CD14-positive monocyte (primary cell): ENCODE data around the gene GPR75. TPM values are rescaled to one million over a fixed set of nuclear protein-coding genes. Genes with fewer than 3 reads are reported as not detected.

ENCODE experiments used
- DNase-seq, 3 donors: peaks; one replicate each; pipeline ENCODE4 v3.0.0-alpha.2; 2011 to 2022
- H2AFZ ChIP-seq: 2 replicates; pipeline ENCODE4 v1.6.0; 2012; ENCODE audit warnings: mild to moderate bottlenecking, low read depth, low read length, inconsistent platforms; ENCODE audit not compliant: insufficient read depth, poor library complexity, severe bottlenecking
- H3K27ac ChIP-seq, 2 donors: 1 replicate in 1 of 2; 2 replicates in 1 of 2; pipeline ENCODE4 v1.5.1; 2012 to 2013; ENCODE audit warnings: low read length in 2 of 2, control low read depth in 1 of 2, inconsistent platforms in 1 of 2, low read depth in 1 of 2, mild to moderate bottlenecking in 1 of 2
- H3K27me3 ChIP-seq, 2 donors: one replicate each; pipeline versions ENCODE4 v1.6.0 to v1.6.1; 2011 to 2013; ENCODE audit warnings: low read length in 2 of 2; ENCODE audit not compliant: control insufficient read depth in 2 of 2, insufficient read depth in 2 of 2
- H3K36me3 ChIP-seq, 2 donors: replicated peaks in 1 of 2; 1 replicate in 1 of 2; 2 replicates in 1 of 2; pipeline versions ENCODE4 v1.5.1 to v1.6.1; 2012 to 2013; ENCODE audit warnings: low read length in 2 of 2, control low read depth in 1 of 2, inconsistent platforms in 1 of 2, mild to moderate bottlenecking in 1 of 2; ENCODE audit not compliant: insufficient read depth in 2 of 2, control insufficient read depth in 1 of 2
- H3K4me1 ChIP-seq, 2 donors: 1 replicate in 1 of 2; 2 replicates in 1 of 2; pipeline versions ENCODE4 v1.5.1 to v1.6.1; 2012 to 2013; ENCODE audit warnings: low read length in 2 of 2, control low read depth in 1 of 2, inconsistent platforms in 1 of 2, mild to moderate bottlenecking in 1 of 2, moderate library complexity in 1 of 2; ENCODE audit not compliant: insufficient read depth in 2 of 2, control insufficient read depth in 1 of 2
- H3K4me2 ChIP-seq: replicated peaks from 2 replicates; pipeline ENCODE3; 2012; ENCODE audit warnings: low read length, moderate library complexity, mild to moderate bottlenecking; ENCODE audit not compliant: poor library complexity, severe bottlenecking; ENCODE audit errors: extremely low read depth
- H3K4me3 ChIP-seq, 3 experiments: fragments of 200-600 bp in 1 of 3; sonication (generic) in 1 of 3; replicated peaks in 1 of 3; 1 replicate in 2 of 3; 2 replicates in 1 of 3; pipeline ENCODE4 v1.5.1; 2011 to 2013; ENCODE audit warnings: low read length in 3 of 3, mild to moderate bottlenecking in 3 of 3, control low read depth in 2 of 3, low read depth in 2 of 3, inconsistent platforms in 1 of 3, moderate library complexity in 1 of 3
- H3K79me2 ChIP-seq: 2 replicates; pipeline ENCODE4 v1.6.0; 2012; ENCODE audit warnings: mild to moderate bottlenecking, control low read depth, inconsistent platforms, low read length, moderate library complexity; ENCODE audit not compliant: insufficient read depth
- H3K9ac ChIP-seq: 2 replicates; pipeline ENCODE4 v1.6.0; 2017; ENCODE audit warnings: low read length, mild to moderate bottlenecking; ENCODE audit not compliant: insufficient read depth, poor library complexity, severe bottlenecking
- H3K9me3 ChIP-seq, 2 donors: replicated peaks in 1 of 2; 1 replicate in 1 of 2; 2 replicates in 1 of 2; pipeline versions ENCODE4 v1.5.1 to v1.6.1; 2012 to 2013; ENCODE audit warnings: low read length in 2 of 2, control low read depth in 1 of 2; ENCODE audit not compliant: control insufficient read depth in 1 of 2, insufficient read depth in 1 of 2
- H4K20me1 ChIP-seq: 2 replicates; pipeline ENCODE4 v1.6.0; 2012; ENCODE audit warnings: mild to moderate bottlenecking, low read length, control low read depth, moderate library complexity; ENCODE audit not compliant: insufficient read depth
- H3K27ac Mint-ChIP-seq, 7 donors: one replicate each; pipeline ENCODE4 v1.8.0; 2020; ENCODE audit warnings: mild to moderate bottlenecking in 7 of 7, mixed read lengths in 7 of 7, moderate library complexity in 6 of 7, inconsistent platforms in 2 of 7
- H3K27me3 Mint-ChIP-seq, 3 donors: one replicate each; pipeline ENCODE4 v1.8.0; 2021 to 2022; ENCODE audit warnings: low read depth in 3 of 3, mild to moderate bottlenecking in 3 of 3, mixed read lengths in 3 of 3, moderate library complexity in 3 of 3, inconsistent platforms in 1 of 3
- H3K36me3 Mint-ChIP-seq, 2 donors: one replicate each; pipeline ENCODE4 v1.8.0; 2020; ENCODE audit warnings: mixed read lengths in 2 of 2, inconsistent platforms in 1 of 2, mild to moderate bottlenecking in 1 of 2
- H3K4me1 Mint-ChIP-seq: one replicate; pipeline ENCODE4 v1.8.0; 2020; ENCODE audit warnings: mild to moderate bottlenecking, mixed read lengths
- H3K4me3 Mint-ChIP-seq, 2 donors: one replicate each; pipeline ENCODE4 v1.8.0; 2020; ENCODE audit warnings: mild to moderate bottlenecking in 2 of 2, mixed read lengths in 2 of 2, moderate library complexity in 1 of 2
- H3K9me3 Mint-ChIP-seq, 7 donors: one replicate each; pipeline ENCODE4 v1.8.0; 2020 to 2022; ENCODE audit warnings: mixed read lengths in 7 of 7, mild to moderate bottlenecking in 6 of 7, moderate library complexity in 6 of 7, inconsistent platforms in 2 of 7
- CTCF ChIP-seq: fragments of 200-600 bp; IDR thresholded peaks from one replicate; pipeline ENCODE4 v1.8.0; 2022; ENCODE audit warnings: antibody characterized with exemption, mild to moderate bottlenecking
- WGBS: methylation state at CpG from one replicate; pipeline ENCODE4 v1.1.5; 2013; ENCODE audit warnings: missing lambda C conversion rate; ENCODE audit not compliant: insufficient coverage; 5-methylcytosine and 5-hydroxymethylcytosine counted together
- intact Hi-C, 2 donors: fragments of 100-400 bp; cut with micrococcal nuclease; formaldehyde crosslinking; loops; one replicate each; pipeline versions ENCODE4 v1.15.0 to v1.15.1; 2023
- polyA plus RNA-seq, 3 donors: library from polyadenylated mRNA; depleted of rRNA in 1 of 3; unstranded in 2 of 3; stranded (reverse) in 1 of 3; fragments of 300-500 nt in 2 of 3; fragments of >200 nt in 1 of 3; fragmentation: Illumina TruSeq in 2 of 3; gene quantifications; 1 replicate in 2 of 3; 2 replicates in 1 of 3; pipeline ENCODE4 v1.2.3, GENCODE V29; 2012 to 2021

GPR75 gene
- polyA plus RNA-seq, 3 donors, result 2.2 TPM; not detected in 2

GRCh38 chr2:53820048-53820447, 39.7 kb downstream of the GPR75 start:
- DNase-seq, result no peak
- Histone ChIP-seq H3K4me1 (no peaks in the 10 kb centered on the region), H3K9me3 (no peaks in the 10 kb centered on the region), H3K4me3 (no peak overlapping the region), H3K79me2 (no peaks in the 10 kb centered on the region), H2AFZ (no peak overlapping the region), H3K36me3 (peaks cover 43 to 52% of the 10 kb centered on the region in 2 donors), H3K9ac (no peak overlapping the region), H4K20me1 (no peaks in the 10 kb centered on the region), H3K4me2 (no peak overlapping the region), H3K27me3 (no peaks in the 10 kb centered on the region), H3K27ac (no peak overlapping the region)
- Mint-ChIP-seq H3K4me3 (no peak overlapping the region), H3K9me3 (no peaks in the 10 kb centered on the region), H3K4me1 (no peaks in the 10 kb centered on the region), H3K27me3 (peaks cover 0 to 2% (median 0%) of the 10 kb centered on the region in 3 donors), H3K36me3 (peaks cover 39 to 53% of the 10 kb centered on the region in 2 donors), H3K27ac (no peak overlapping the region)
- no CpG with 5 or more reads among the region's 9 CpGs for WGBS
- TF ChIP-seq CTCF, result no peak
- intact Hi-C loops, result no loop called here

- Histone ChIP-seq H3K27ac (no peak overlapping the region), H3K4me1 (no peaks in the 10 kb centered on the region), H3K79me2 (no peaks in the 10 kb centered on the region), H3K9me3 (no peaks in the 10 kb centered on the region), H3K9ac (no peak overlapping the region), H3K36me3 (peaks cover 45 to 56% of the 10 kb centered on the region in 2 donors), H4K20me1 (no peaks in the 10 kb centered on the region), H3K4me2 (no peak overlapping the region), H3K4me3 (no peak overlapping the region), H2AFZ (no peak overlapping the region), H3K27me3 (no peaks in the 10 kb centered on the region)
- no peak for DNase-seq
- no peaks in the 10 kb centered on the region for H3K4me1 Mint-ChIP-seq
- intact Hi-C loops, result no loop called here
- H3K27me3 Mint-ChIP-seq, result peaks cover 0 to 2% (median 0%) of the 10 kb centered on the region in 3 donors
- no peak overlapping the region for H3K4me3 Mint-ChIP-seq
- no peaks in the 10 kb centered on the region for H3K9me3 Mint-ChIP-seq
- H3K36me3 Mint-ChIP-seq, result peaks cover 41 to 57% of the 10 kb centered on the region in 2 donors
- TF ChIP-seq CTCF, result no peak
- no CpG with 5 or more reads among the region's 4 CpGs for WGBS
- no peak overlapping the region for H3K27ac Mint-ChIP-seq
Measured at GRCh38 chr2:53819634-53820033, 40.1 kb downstream of the GPR75 start.
